GM10248 (cell line): ENCODE measurements around the gene INPP1.
"Not testable (repeated sequence)": the region's sequence is repeated elsewhere in the genome, so short reads cannot be mapped to it uniquely, and the experiment has no call there.

Source experiments
- CTCF ChIA-PET: fragments of 300-600 bp; sonication (Branson Sonifier 250); formaldehyde crosslinking; extraction: SDS; loops from one replicate; lab custom pipeline; 2021; ENCODE audit warnings: antibody characterized with exemption; lab: Yijun Ruan, JAX
- POLR2A ChIA-PET: fragments of 350-650 bp; sonication (Branson Sonifier 250); formaldehyde crosslinking; extraction: SDS; loops from one replicate; lab custom pipeline; 2020; ENCODE audit warnings: antibody characterized with exemption; lab: Yijun Ruan, JAX
- DNase-seq: peaks from one replicate; pipeline ENCODE4 v3.0.0; 2012; ENCODE audit errors: extremely low spot score
- TF ChIP-seq, protein P1 (sequence below): IDR thresholded peaks from 2 replicates; pipeline ENCODE4 v1.5.1; 2012; ENCODE audit warnings: mild to moderate bottlenecking, low read depth; ENCODE audit errors: extremely low read depth, missing control alignments, control extremely low read depth

The INPP1 gene

DNA sequence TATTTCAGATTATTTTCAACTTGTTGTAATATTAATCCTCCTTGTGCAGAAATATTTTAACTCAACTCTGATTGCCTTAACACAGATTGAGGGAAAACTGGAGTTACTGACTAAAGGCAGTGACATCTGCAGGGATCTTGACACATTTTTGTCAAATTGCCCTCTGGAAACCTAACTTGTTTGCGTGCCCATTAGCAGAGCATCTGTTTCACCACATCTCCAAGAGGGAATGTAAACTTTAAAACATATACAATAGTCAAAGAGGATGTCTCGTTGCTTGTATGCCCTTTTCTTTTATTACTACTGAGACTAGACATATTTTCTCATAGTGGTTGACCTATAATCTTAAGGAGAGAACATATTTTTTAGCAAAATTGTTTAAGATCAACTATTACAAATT is 14.2 kb downstream of the INPP1 start:
- ChIA-PET CTCF (interaction anchor here (5.5 kb wide), 1 partner anchor 13 kb away, joined by 49 read pairs; the partner anchor contains the start of gene INPP1), POLR2A (no interaction called here)
- no peak for DNase-seq
- TF ChIP-seq, protein P1, sequence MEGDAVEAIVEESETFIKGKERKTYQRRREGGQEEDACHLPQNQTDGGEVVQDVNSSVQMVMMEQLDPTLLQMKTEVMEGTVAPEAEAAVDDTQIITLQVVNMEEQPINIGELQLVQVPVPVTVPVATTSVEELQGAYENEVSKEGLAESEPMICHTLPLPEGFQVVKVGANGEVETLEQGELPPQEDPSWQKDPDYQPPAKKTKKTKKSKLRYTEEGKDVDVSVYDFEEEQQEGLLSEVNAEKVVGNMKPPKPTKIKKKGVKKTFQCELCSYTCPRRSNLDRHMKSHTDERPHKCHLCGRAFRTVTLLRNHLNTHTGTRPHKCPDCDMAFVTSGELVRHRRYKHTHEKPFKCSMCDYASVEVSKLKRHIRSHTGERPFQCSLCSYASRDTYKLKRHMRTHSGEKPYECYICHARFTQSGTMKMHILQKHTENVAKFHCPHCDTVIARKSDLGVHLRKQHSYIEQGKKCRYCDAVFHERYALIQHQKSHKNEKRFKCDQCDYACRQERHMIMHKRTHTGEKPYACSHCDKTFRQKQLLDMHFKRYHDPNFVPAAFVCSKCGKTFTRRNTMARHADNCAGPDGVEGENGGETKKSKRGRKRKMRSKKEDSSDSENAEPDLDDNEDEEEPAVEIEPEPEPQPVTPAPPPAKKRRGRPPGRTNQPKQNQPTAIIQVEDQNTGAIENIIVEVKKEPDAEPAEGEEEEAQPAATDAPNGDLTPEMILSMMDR: no peak

DNA sequence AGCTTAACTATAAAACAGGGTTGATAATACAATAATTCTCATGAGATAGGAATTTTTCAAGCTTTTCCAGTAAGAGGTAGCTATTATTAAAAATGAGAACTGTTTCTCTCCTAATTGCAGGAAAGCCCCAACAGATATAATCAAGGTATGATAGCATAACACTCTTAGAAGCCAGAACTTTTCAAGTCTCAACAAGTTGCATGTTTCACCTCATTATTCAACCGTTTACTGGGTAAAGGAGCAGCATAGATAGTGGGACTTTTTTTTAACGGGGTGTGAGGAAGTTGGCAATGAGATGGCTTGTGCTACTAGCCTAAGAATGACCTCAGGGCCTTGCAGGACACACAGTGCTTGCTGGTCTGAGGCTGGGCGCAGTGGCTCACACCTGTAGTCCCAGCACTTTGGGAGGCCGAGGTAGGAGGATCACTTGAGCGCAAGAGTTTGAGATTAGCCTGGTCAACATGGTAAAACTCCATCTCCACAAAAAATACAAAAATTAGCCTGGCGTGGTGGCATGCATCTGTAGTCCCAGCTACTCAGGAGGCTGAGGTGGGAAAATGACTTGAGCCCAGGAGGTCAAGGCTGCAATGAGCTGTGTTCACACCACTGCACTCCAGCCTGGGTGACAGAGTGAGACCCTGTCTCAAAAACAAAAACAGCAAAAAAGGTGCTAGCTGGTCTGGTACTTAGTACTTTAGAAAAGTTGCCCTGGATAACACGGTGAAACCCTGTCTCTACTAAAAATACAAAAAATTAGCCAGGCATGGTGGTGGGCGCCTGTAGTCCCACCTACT is 15.5 kb downstream of the INPP1 start:
- POLR2A ChIA-PET, DNase-seq: not testable (repeated sequence)
- CTCF ChIA-PET: interaction anchor here (0.8 to 4.8 kb wide), 2 partner anchors 15 to 270 kb away, joined by 4 to 33 read pairs; partner anchors contain the start of gene INPP1

DNA sequence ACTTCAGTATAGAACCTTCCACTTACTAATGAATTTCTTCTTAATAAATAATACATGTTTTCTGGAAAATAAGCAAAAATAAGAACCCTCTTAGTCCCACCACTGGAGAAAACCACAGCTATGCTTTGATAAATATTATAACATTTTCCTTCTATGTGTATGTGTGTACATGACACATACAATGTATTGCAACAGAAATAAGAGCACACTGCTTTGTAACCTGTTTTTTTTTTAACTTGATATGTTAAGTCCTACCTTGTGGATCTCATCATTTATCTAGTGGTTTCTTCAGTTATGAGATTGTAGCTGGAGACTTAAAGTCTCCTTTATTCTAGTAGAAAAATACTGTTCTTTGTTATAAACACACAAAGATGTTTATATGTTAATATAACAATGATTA is 17.2 kb downstream of the INPP1 start:
- POLR2A ChIA-PET: no interaction called here
- no peak for DNase-seq
- TF ChIP-seq, protein P1: no peak
- CTCF ChIA-PET: interaction anchor here (1.2 to 4.8 kb wide), 8 partner anchors 8 to 277 kb away, joined by 3 to 33 read pairs (median 5); partner anchors contain the start of gene INPP1

DNA sequence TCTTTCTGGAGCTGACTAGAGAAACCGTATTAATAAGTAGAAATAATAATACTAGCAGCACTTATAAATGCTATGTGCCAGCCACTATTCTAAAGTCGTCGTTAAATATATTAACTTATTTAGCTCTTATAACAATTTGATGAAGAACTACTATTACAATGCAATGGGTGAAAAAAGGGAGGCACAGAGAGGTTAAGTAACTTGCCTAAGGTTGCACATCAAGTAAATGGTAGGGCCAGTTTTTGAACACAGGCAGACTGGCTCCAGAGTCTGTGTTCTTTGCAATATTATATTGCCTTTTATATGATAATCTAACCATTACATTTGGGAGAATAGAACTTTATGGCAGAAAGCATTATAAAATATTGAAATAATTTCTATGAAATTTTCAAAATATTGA is 17.6 kb downstream of the INPP1 start:
- POLR2A ChIA-PET: no interaction called here
- TF ChIP-seq, protein P1: no peak
- CTCF ChIA-PET: interaction anchor here (1.3 to 4.8 kb wide), 7 partner anchors 9 to 277 kb away, joined by 3 to 33 read pairs (median 5); partner anchors contain the start of gene INPP1
- DNase-seq: no peak

DNA sequence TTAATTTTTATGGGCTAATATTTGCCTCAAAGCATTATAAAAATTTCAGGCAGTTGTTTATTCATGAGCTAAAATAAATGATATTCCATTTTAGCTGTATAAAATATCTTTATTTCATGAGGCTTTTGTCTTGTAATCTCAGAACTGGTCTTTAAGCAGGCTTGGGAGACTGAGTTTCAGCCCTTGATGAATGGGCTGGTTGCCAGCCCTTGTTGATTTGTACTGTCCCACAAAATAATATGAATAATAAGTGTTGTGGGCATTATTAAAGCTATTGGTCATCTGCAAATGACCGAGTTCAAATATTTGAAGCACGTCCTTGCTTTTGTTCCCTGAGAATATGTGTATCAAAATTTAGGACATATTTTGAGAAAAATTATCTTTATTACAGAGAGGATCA is 18.2 kb downstream of the INPP1 start:
- ChIA-PET POLR2A (no interaction called here), CTCF (interaction anchor here (1.5 to 4.8 kb wide), 6 partner anchors 8 to 20 kb away, joined by 3 to 33 read pairs (median 5); partner anchors contain the start of gene INPP1)
- no peak for DNase-seq
- TF ChIP-seq, protein P1: no peak

DNA sequence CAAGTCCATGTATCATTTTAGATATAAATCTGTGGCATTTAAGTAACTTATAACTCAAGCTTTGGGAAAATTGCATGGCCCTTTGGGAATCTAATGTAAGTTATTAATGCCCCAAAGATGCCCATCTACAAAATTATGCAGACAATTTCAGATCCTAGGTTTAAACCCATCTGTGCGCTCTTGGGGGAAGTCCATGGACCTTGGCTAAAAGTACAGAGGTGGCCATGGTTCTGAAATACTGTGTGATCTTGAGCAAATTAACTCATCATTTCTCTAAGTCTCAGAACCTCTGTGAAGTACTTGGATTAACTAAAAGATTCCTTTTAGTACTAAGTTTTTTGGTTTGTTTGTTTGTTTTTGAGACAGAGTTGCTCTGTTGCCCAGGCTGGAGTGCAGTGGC is 19.5 kb downstream of the INPP1 start:
- TF ChIP-seq, protein P1: no peak
- CTCF ChIA-PET: interaction anchor here (4.8 kb wide), 1 partner anchor 20 kb away, joined by 33 read pairs; the partner anchor contains the start of gene INPP1
- DNase-seq: no peak
- POLR2A ChIA-PET: no interaction called here
